Body of pancreas (tissue), 4 donors: ENCODE measurements around the gene DOP1B. TPM values are rescaled to one million over a fixed set of nuclear protein-coding genes. Genes with fewer than 3 reads are reported as not detected.

ENCODE experiments used
- ATAC-seq: fragments of 150-250 bp; one replicate; pipeline ENCODE4 v1.9.1; 2016
- DNase-seq, 4 donors: peaks; one replicate each; pipeline ENCODE4 v3.0.0-alpha.2; 2019
- H3K27ac ChIP-seq, 4 donors: fragments of 200-600 bp; sonication (generic); 1 replicate in 3 of 4; 2 replicates in 1 of 4; pipeline versions ENCODE4 v1.5.1 to v1.6.1; 2016 to 2019; ENCODE audit warnings: mild to moderate bottlenecking in 1 of 4, mixed read lengths in 1 of 4, moderate library complexity in 1 of 4
- H3K27me3 ChIP-seq, 2 donors: fragments of 200-600 bp; sonication (generic); one replicate each; pipeline ENCODE4 v1.6.0; 2016; ENCODE audit warnings: mild to moderate bottlenecking in 1 of 2
- H3K36me3 ChIP-seq, 2 donors: fragments of 200-600 bp; sonication (generic); replicated peaks in 1 of 2; 2 replicates each; pipeline ENCODE4 v1.5.1; 2016; ENCODE audit warnings: low read depth in 2 of 2; ENCODE audit not compliant: insufficient read depth in 1 of 2
- H3K4me1 ChIP-seq: fragments of 200-600 bp; sonication (generic); one replicate; pipeline ENCODE4 v1.6.0; 2016
- H3K4me3 ChIP-seq, 2 donors: fragments of 200-600 bp; sonication (generic); 1 replicate in 1 of 2; 2 replicates in 1 of 2; pipeline ENCODE4 v1.5.1; 2016 to 2019
- H3K9me3 ChIP-seq, 3 donors: fragments of 200-600 bp; sonication (generic); 1 replicate in 2 of 3; 2 replicates in 1 of 3; pipeline ENCODE4 v1.5.1; 2016
- POLR2A ChIP-seq, 3 donors: fragments of 450-650 bp; IDR thresholded peaks; one replicate each; pipeline ENCODE4 v1.6.1; 2016; ENCODE audit warnings: antibody characterized with exemption in 3 of 3, mild to moderate bottlenecking in 2 of 3
- WGBS, 2 donors: methylation state at CpG; one replicate each; pipeline ENCODE4 v1.1.5; 2017; 5-methylcytosine and 5-hydroxymethylcytosine counted together
- intact Hi-C: fragments of 100-400 bp; cut with DNase I; formaldehyde crosslinking; loops from one replicate; pipeline ENCODE4 v1.15.1; 2023
- total RNA-seq, 2 donors: library from RNA; depleted of rRNA; stranded (reverse); fragments of >200 nt; gene quantifications; one replicate each; pipeline ENCODE4 v1.1.0, GENCODE V29; 2016
- TF ChIP-seq, protein P1 (sequence below), 7 experiments: fragments of 450-650 bp in 4 of 7; fragments of 200-600 bp in 3 of 7; sonication (generic) in 3 of 7; IDR thresholded peaks; one replicate each; pipeline ENCODE4 v1.5.1; 2016 to 2019; ENCODE audit warnings: antibody characterized with exemption in 7 of 7

DOP1B gene
- total RNA-seq, 2 donors from 2014 or later: 4.6 to 15.3 TPM

DNA sequence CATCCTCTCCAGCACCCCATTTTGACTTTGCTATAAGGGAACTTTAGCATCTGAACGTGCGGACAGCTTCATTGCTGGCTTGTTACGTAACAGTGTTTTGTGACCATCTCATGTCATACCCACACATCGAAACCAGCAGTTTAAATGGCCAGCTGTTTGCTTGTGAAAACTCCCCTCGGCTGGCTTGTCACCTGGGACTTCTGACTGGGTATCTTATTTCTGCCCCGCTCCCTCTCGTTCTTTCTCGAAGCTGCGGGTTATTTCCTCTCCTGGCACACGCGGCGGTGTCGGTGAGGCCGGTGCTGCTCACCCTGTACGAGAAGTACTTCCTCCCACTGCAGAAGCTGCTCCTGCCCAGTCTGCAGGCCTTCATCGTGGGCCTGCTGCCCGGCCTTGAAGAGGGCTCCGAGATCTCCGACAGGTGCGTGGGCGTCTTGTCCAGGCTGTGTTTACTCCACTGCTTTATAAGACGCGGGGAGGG is 43.5 kb downstream of the DOP1B start:
- no peak for TF ChIP-seq POLR2A (IDR thresholded peaks at IDR 0.05)
- TF ChIP-seq, protein P1, sequence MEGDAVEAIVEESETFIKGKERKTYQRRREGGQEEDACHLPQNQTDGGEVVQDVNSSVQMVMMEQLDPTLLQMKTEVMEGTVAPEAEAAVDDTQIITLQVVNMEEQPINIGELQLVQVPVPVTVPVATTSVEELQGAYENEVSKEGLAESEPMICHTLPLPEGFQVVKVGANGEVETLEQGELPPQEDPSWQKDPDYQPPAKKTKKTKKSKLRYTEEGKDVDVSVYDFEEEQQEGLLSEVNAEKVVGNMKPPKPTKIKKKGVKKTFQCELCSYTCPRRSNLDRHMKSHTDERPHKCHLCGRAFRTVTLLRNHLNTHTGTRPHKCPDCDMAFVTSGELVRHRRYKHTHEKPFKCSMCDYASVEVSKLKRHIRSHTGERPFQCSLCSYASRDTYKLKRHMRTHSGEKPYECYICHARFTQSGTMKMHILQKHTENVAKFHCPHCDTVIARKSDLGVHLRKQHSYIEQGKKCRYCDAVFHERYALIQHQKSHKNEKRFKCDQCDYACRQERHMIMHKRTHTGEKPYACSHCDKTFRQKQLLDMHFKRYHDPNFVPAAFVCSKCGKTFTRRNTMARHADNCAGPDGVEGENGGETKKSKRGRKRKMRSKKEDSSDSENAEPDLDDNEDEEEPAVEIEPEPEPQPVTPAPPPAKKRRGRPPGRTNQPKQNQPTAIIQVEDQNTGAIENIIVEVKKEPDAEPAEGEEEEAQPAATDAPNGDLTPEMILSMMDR (IDR thresholded peaks at IDR 0.05): no peak

GRCh38 chr21:36202726-36203602 is 46.3 kb downstream of the DOP1B start:
- H3K27me3 ChIP-seq: no peaks in the 10 kb centered on the region
- H3K4me1 ChIP-seq: peaks cover 26% of the 10 kb centered on the region
- intact Hi-C loops: no loop called here
- H3K9me3 ChIP-seq: no peaks in the 10 kb centered on the region
- H3K36me3 ChIP-seq: no peaks in the 10 kb centered on the region
- H3K27ac ChIP-seq: peak overlapping the region; percentile 55 to 78 (median 68)
- peak in 1 of 4 donors; percentile 28 for DNase-seq
- peak; percentile 48 for ATAC-seq
- 38 to 46% methylated on average over 10 of the region's 10 CpGs for WGBS, 2 donors
- TF ChIP-seq, protein P1 (IDR thresholded peaks at IDR 0.05): no peak
- TF ChIP-seq POLR2A (IDR thresholded peaks at IDR 0.05): no peak
- no peak overlapping the region for H3K4me3 ChIP-seq

More for the DNA sequence above, 43.5 kb downstream of the DOP1B start:
- ATAC-seq (no peak), DNase-seq (no peak)
- Histone ChIP-seq H3K9me3 (no peaks in the 10 kb centered on the region), H3K27ac (no peak overlapping the region), H3K4me1 (peaks cover 26% of the 10 kb centered on the region), H3K36me3 (no peaks in the 10 kb centered on the region), H3K27me3 (no peaks in the 10 kb centered on the region), H3K4me3 (no peak overlapping the region)
- intact Hi-C loops: no loop called here
- WGBS, 2 donors: 88 to 94% methylated on average over 14 to 20 of the region's 23 CpGs

GRCh38 chr21:36203603-36203889 is 46.9 kb downstream of the DOP1B start:
- intact Hi-C loops: no loop called here
- H3K27ac ChIP-seq: peak overlapping the region in 3 of 4 donors; percentile 65 to 78 (median 71)
- 7 to 11% methylated on average over 1 of the region's 1 CpG for WGBS, 2 donors
- H3K4me3 ChIP-seq: no peak overlapping the region
- no peak for TF ChIP-seq POLR2A (IDR thresholded peaks at IDR 0.05)
- TF ChIP-seq, protein P1 (IDR thresholded peaks at IDR 0.05): no peak
- H3K9me3 ChIP-seq: no peaks in the 10 kb centered on the region
- H3K27me3 ChIP-seq: no peaks in the 10 kb centered on the region
- no peaks in the 10 kb centered on the region for H3K36me3 ChIP-seq
- ATAC-seq (peak; percentile 86), DNase-seq (peak; percentile 52 to 71 (median 58))
- peaks cover 26% of the 10 kb centered on the region for H3K4me1 ChIP-seq

GRCh38 chr21:36204980-36205379 is 48.4 kb downstream of the DOP1B start:
- intact Hi-C loops: loop anchor here (5.0 kb wide), 1 partner anchor 58 kb away; no protein-coding TSS in a partner anchor
- H3K4me1 ChIP-seq: peaks cover 33% of the 10 kb centered on the region
- H3K27ac ChIP-seq: no peak overlapping the region
- H3K9me3 ChIP-seq: no peaks in the 10 kb centered on the region
- H3K4me3 ChIP-seq: no peak overlapping the region
- no peaks in the 10 kb centered on the region for H3K27me3 ChIP-seq
- H3K36me3 ChIP-seq: no peaks in the 10 kb centered on the region
- ATAC-seq: no peak
- WGBS, 2 donors: 98% methylated on average over 6 of the region's 6 CpGs
- TF ChIP-seq POLR2A (IDR thresholded peaks at IDR 0.05): no peak
- TF ChIP-seq, protein P1 (IDR thresholded peaks at IDR 0.05): no peak
- no peak for DNase-seq
